Measurements from ENCODE around the gene ITCH.
"Not testable (repeated sequence)": the region's sequence is repeated elsewhere in the genome, so short reads cannot be mapped to it uniquely, and the experiment has no call there.

The ITCH gene

DNA sequence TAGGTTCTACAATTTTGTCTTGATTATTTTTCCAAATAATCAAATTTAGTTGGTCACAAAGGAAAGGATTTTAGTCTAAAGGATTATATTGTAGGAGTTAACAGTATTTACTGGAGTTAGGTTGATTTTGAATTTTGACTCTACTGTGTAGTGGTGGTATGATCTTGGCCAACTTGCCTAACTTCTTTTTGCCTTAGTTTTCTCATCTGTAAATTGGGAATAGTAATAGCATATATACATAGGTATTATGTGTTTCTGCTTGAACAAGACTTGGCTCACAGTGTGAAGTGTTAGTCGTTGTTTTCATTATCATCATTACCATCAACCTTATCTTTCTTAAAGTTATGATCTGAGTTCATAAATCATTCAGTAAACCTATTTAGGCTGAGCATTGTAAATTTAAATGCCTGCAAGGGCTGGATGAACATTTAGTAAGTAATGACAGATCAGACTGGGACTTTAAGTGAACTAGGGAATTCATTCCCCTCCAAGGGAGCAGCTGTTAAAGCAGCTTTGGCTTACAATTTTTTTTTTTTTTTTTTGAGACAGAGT, 11.2 kb downstream of the ITCH start:
- no peak for DNase-seq (ENCODE audit: low read depth, low spot score)
- Histone ChIP-seq H3K27me3 (ENCODE audit: control insufficient read depth, insufficient read depth, low read length) (no peaks in the 10 kb centered on the region), H3K27ac (ENCODE audit: low read length) (no peak overlapping the region), H3K4me1 (ENCODE audit: control insufficient read depth, insufficient read depth, low read length) (no peaks in the 10 kb centered on the region), H3K4me3 (ENCODE audit: low read length) (no peak overlapping the region), H3K36me3 (ENCODE audit: control insufficient read depth, insufficient read depth, low read length) (0 out of 2 replicates have a peak, but pooled peaks cover 4% of the 10 kb centered on the region), H3K9me3 (ENCODE audit: control insufficient read depth, insufficient read depth, low read length) (no peaks in the 10 kb centered on the region)
- WGBS (ENCODE audit: insufficient coverage, insufficient read length) = no CpG with 5 or more reads among the region's 1 CpG

DNA sequence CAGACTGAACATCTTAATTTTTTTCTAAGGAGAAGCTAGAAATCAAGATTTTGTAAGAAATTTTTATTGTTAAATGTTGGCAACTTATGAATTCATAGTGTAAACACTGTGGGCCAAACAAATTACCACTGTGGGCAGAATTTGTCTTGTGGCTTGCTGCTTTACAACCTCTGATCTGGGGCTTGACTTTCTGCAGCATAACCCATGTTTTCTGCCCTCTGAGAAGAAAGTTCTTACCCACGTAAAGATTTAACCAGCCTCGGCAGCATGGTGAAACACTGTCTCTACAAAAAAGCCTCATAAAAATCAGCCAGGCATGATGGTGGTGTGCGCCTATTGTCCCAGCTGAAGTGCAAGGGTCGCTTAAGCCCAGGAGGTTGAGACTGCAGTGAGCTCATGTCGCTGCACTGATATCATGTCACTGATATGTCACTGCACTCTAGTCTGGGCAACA, 12.9 kb downstream of the ITCH start:
- no peaks in the 10 kb centered on the region for H3K4me1 ChIP-seq (ENCODE audit: control insufficient read depth, insufficient read depth, low read length)
- H3K36me3 ChIP-seq (ENCODE audit: control insufficient read depth, insufficient read depth, low read length) = 0 out of 2 replicates have a peak, but pooled peaks cover 2% of the 10 kb centered on the region
- no CpG with 5 or more reads among the region's 5 CpGs for WGBS (ENCODE audit: insufficient coverage, insufficient read length)
- no peaks in the 10 kb centered on the region for H3K9me3 ChIP-seq (ENCODE audit: control insufficient read depth, insufficient read depth, low read length)
- H3K27me3 ChIP-seq (ENCODE audit: control insufficient read depth, insufficient read depth, low read length) = no peaks in the 10 kb centered on the region
- no peak overlapping the region for H3K4me3 ChIP-seq (ENCODE audit: low read length)
- no peak overlapping the region for H3K27ac ChIP-seq (ENCODE audit: low read length)
- no peak for DNase-seq (ENCODE audit: low read depth, low spot score)

DNA sequence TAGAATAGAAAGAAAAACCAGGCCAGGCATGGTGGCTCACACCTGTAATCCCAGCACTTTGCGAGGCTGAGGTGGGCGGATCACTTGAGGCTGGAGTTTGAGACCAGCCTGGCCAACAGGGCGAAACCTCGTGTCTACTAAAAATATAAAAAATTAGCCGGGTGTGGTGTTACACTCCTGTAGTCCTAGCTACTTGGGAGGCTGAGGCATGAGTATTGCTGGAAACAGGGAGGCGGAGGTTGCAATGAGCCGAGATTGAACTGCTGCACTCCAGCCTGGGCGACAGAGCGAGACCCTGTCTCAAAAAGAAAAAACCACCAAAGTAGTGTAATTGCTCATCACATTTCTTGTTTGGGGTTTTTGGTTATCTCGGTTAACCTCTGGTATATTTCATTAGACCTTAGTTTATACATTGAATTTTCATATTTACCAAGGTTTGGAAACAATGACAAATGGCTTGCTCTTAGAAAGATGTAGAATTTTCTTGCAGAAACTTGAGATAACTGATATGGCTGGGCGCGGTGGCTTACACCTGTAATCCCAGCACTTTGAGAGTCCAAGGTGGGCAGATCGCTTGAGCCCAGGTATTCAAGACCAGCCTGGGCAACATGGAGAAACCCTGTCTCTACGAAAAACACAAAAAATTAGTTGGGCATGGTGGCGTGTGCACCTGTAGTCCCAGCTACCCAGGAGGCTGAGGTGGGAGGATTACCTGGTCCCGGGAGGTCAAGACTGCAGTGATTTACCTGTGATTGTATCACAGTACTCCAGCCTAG, 14.2 kb downstream of the ITCH start:
- no peaks in the 10 kb centered on the region for H3K4me1 ChIP-seq (ENCODE audit: control insufficient read depth, insufficient read depth, low read length)
- H3K9me3 ChIP-seq (ENCODE audit: control insufficient read depth, insufficient read depth, low read length) = no peaks in the 10 kb centered on the region
- no peak overlapping the region for H3K4me3 ChIP-seq (ENCODE audit: low read length)
- H3K27me3 ChIP-seq (ENCODE audit: control insufficient read depth, insufficient read depth, low read length) = no peaks in the 10 kb centered on the region
- no CpG with 5 or more reads among the region's 16 CpGs for WGBS (ENCODE audit: insufficient coverage, insufficient read length)
- 0 out of 2 replicates have a peak, but pooled peaks cover 2% of the 10 kb centered on the region for H3K36me3 ChIP-seq (ENCODE audit: control insufficient read depth, insufficient read depth, low read length)
- H3K27ac ChIP-seq (ENCODE audit: low read length) = no peak overlapping the region
- DNase-seq (ENCODE audit: low read depth, low spot score) = no peak

DNA sequence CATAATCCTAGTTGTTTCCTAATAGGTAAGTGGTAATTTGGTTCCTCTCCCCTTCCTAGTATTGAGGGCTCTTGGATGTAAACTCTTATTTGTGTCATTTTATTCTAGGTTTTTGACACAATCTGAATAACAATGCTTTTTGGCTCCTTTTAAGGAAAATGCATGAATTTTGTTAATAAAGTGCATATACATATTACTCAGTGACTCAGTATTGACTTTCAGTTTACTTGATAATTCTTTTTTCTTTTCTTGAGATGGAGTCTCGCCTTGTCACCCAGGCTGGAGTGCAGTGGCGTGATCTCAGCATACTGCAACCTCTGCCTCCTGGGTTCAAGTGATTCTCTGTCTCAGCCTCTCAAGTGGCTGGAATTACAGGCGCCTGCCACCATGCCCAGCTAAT, 19.1 kb downstream of the ITCH start:
- Histone ChIP-seq H3K4me3 (ENCODE audit: low read length) (no peak overlapping the region), H3K27ac (ENCODE audit: low read length) (no peak overlapping the region), H3K36me3 (ENCODE audit: control insufficient read depth, insufficient read depth, low read length) (no peaks in the 10 kb centered on the region), H3K9me3 (ENCODE audit: control insufficient read depth, insufficient read depth, low read length) (no peaks in the 10 kb centered on the region), H3K27me3 (ENCODE audit: control insufficient read depth, insufficient read depth, low read length) (no peaks in the 10 kb centered on the region), H3K4me1 (ENCODE audit: control insufficient read depth, insufficient read depth, low read length) (no peaks in the 10 kb centered on the region)
- no CpG with 5 or more reads among the region's 3 CpGs for whole genome bisulfite sequencing (ENCODE audit: insufficient coverage, insufficient read length)
- no peak for DNase-seq (ENCODE audit: low read depth, low spot score)

DNA sequence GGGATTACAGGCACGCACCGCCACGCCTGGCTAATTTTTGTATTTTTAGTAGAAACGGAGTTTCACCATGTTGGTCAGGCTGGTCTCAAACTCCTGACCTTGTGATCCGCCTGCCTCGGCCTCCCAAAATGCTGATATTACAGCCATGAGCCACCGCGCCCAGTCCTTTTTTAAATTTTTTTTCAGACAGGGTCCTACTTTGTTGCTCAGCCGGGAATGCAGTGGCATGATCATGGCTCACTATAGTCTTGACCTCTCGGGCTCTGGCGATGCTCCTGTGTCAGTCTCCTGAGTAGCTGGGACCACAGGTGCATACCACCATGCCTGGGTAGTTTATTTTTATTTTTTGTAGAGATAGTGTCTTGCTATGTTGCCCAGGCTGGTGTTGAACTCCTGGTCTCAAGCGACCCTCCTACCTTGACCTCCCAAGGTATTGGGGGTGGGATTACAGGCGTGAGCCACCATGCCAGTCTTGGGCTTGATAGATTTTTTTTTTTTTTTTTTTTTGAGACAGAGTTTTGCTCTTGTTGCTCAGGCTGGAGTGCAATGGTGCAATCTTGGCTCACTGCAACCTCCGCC, 19.9 kb downstream of the ITCH start:
- H3K4me1 ChIP-seq (ENCODE audit: control insufficient read depth, insufficient read depth, low read length); H3K36me3 ChIP-seq (ENCODE audit: control insufficient read depth, insufficient read depth, low read length): not testable (repeated sequence)
- no CpG with 5 or more reads among the region's 14 CpGs for WGBS (ENCODE audit: insufficient coverage, insufficient read length)

DNA sequence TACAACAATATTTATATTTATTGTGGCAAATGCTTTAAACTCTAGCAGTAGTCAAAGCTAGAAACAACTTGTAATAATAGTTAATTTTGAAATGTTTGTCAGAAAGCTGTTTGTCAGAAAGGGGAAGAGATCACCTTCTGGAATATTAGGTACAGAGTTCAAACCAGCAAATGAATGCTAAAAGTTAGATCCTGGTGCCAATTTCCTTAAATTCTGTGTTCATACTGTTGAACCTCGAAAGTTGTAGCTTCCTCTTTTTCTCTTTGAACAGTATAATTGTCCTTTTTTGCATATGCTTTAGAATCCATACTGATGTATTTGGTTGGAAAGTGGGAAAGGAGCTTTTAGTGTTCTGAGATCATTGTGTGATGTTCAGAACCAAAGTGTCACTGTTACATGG, 22.4 kb downstream of the ITCH start:
- H3K9me3 ChIP-seq (ENCODE audit: control insufficient read depth, insufficient read depth, low read length) = no peaks in the 10 kb centered on the region
- no peak overlapping the region for H3K27ac ChIP-seq (ENCODE audit: low read length)
- no peak for DNase-seq (ENCODE audit: low read depth, low spot score)
- no peaks in the 10 kb centered on the region for H3K27me3 ChIP-seq (ENCODE audit: control insufficient read depth, insufficient read depth, low read length)
- H3K36me3 ChIP-seq (ENCODE audit: control insufficient read depth, insufficient read depth, low read length) = no peaks in the 10 kb centered on the region
- WGBS (ENCODE audit: insufficient coverage, insufficient read length) = no CpG with 5 or more reads among the region's 1 CpG
- no peak overlapping the region for H3K4me3 ChIP-seq (ENCODE audit: low read length)
- H3K4me1 ChIP-seq (ENCODE audit: control insufficient read depth, insufficient read depth, low read length) = no peaks in the 10 kb centered on the region

More for the DNA sequence above, 19.9 kb downstream of the ITCH start:
- H3K27ac ChIP-seq (ENCODE audit: low read length); H3K9me3 ChIP-seq (ENCODE audit: control insufficient read depth, insufficient read depth, low read length); H3K4me3 ChIP-seq (ENCODE audit: low read length); DNase-seq (ENCODE audit: low read depth, low spot score); H3K27me3 ChIP-seq (ENCODE audit: control insufficient read depth, insufficient read depth, low read length): not testable (repeated sequence)

DNA sequence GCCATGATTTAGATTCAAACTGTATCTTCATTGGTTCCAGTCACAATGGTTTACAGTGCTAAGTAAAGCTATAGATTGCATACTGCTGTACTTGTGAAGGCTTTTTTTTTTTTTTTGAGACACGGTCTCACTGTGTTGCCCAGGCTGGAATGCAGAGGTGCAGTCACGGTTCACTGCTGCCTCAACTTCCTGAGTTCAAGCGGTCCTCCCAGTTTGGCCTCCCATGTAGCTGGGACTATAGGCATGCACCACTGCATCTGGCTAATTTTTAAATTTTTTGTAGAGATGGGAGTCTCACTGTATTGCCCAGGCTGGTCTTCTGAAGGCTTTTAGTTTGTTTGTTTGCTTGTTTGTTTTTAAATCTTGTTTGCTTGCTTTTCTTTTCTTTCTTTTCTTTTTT, 24.9 kb downstream of the ITCH start:
- Histone ChIP-seq H3K27me3 (ENCODE audit: control insufficient read depth, insufficient read depth, low read length) (no peaks in the 10 kb centered on the region), H3K27ac (ENCODE audit: low read length) (no peak overlapping the region), H3K9me3 (ENCODE audit: control insufficient read depth, insufficient read depth, low read length) (no peaks in the 10 kb centered on the region), H3K36me3 (ENCODE audit: control insufficient read depth, insufficient read depth, low read length) (no peaks in the 10 kb centered on the region), H3K4me3 (ENCODE audit: low read length) (no peak overlapping the region), H3K4me1 (ENCODE audit: control insufficient read depth, insufficient read depth, low read length) (no peaks in the 10 kb centered on the region)
- no peak for DNase-seq (ENCODE audit: low read depth, low spot score)
- WGBS (ENCODE audit: insufficient coverage, insufficient read length) = no CpG with 5 or more reads among the region's 3 CpGs

DNA sequence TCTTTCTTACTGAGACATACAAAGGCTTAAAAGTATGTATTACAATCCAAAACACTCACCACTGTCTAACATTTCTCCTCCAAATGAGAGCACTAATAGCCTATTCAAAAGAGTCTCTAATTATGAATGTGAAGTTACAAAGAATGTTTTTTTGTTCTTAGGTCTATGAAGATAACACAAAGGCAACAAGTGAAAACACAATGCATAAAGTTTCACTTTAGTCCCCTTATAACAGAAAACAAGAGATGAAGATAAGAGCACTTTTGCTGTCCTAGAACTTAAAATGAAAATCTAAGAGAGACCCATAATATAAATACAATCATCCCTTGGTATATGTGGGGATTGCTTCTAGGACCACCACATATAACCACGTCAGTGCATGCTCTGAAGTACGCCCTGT, 25.6 kb downstream of the ITCH start:
- DNase-seq (ENCODE audit: low read depth, low spot score) = no peak
- H3K27ac ChIP-seq (ENCODE audit: low read length) = no peak overlapping the region
- WGBS (ENCODE audit: insufficient coverage, insufficient read length) = no CpG with 5 or more reads among the region's 2 CpGs
- H3K9me3 ChIP-seq (ENCODE audit: control insufficient read depth, insufficient read depth, low read length) = no peaks in the 10 kb centered on the region
- H3K27me3 ChIP-seq (ENCODE audit: control insufficient read depth, insufficient read depth, low read length) = no peaks in the 10 kb centered on the region
- no peaks in the 10 kb centered on the region for H3K4me1 ChIP-seq (ENCODE audit: control insufficient read depth, insufficient read depth, low read length)
- H3K36me3 ChIP-seq (ENCODE audit: control insufficient read depth, insufficient read depth, low read length) = no peaks in the 10 kb centered on the region
- no peak overlapping the region for H3K4me3 ChIP-seq (ENCODE audit: low read length)

DNA sequence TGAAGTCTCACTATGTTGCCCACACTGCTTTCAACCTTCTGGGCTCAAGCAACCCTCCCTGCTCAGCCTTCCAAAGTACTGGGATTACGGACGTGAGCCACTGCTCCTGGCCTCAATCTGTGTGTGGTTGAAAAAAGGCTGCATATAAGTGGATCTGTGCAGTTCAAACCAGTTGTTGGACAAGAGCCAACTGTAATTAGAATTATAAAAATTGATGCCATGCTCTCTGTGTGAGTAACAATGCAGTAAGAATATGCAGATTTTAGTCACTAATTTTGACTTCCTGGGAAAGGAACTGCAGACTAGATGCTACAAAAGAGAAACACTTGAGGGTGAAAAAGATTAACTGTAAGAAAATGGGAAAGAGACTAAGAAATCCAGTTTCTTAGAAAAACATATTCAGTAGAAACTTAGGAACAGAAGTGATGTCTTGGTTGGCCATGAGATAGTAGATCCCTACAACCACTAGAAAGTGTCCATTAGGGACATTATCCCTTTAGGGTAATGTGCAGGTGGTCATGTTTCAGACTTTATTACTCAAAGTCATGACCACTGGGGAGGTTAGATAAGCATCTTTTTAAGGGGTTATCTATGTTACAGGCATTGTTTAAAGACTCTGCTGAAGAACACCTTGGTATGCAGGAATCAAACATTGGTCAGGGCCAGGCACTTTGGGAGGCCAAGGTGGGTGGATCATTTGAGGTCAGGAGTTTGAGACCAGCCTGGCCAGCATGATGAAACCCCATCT, 26.3 kb downstream of the ITCH start:
- WGBS (ENCODE audit: insufficient coverage, insufficient read length) = no CpG with 5 or more reads among the region's 2 CpGs
- no peaks in the 10 kb centered on the region for H3K4me1 ChIP-seq (ENCODE audit: control insufficient read depth, insufficient read depth, low read length)

DNA sequence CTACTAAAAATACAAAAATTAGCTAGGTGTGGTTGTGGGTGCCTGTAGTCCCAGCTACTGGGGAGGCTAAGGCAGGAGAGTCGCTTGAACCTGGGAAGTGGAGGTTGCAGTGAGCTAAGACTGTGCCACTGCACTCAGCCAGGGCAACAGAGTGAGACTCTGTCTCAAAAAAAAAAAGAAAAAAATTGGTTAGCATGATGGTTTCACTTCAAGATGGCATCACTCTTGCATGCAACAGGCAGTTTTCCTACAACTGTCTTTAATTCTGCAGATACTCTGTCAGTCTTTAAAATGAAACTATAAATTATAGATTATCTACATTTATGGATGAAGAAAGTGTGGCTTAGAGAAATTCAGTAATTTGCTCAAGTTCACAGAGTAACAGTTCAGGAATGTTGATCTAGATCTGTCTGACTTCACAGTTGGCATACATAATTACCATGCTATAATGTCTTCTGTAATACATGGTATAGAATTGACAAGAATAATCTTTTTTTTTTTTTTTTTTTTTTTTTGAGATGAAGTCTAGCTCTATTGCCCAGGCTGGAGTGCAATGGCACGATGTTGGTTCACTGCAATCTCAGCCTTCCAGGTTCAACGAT, 27.0 kb downstream of the ITCH start:
- Histone ChIP-seq H3K9me3 (ENCODE audit: control insufficient read depth, insufficient read depth, low read length) (no peaks in the 10 kb centered on the region), H3K27me3 (ENCODE audit: control insufficient read depth, insufficient read depth, low read length) (no peaks in the 10 kb centered on the region), H3K4me3 (ENCODE audit: low read length) (no peak overlapping the region), H3K36me3 (ENCODE audit: control insufficient read depth, insufficient read depth, low read length) (no peaks in the 10 kb centered on the region), H3K4me1 (ENCODE audit: control insufficient read depth, insufficient read depth, low read length) (no peaks in the 10 kb centered on the region), H3K27ac (ENCODE audit: low read length) (no peak overlapping the region)
- no peak for DNase-seq (ENCODE audit: low read depth, low spot score)
- no CpG with 5 or more reads among the region's 3 CpGs for WGBS (ENCODE audit: insufficient coverage, insufficient read length)

More for the DNA sequence above, 26.3 kb downstream of the ITCH start:
- Histone ChIP-seq H3K9me3 (ENCODE audit: control insufficient read depth, insufficient read depth, low read length) (no peaks in the 10 kb centered on the region), H3K27ac (ENCODE audit: low read length) (no peak overlapping the region), H3K36me3 (ENCODE audit: control insufficient read depth, insufficient read depth, low read length) (no peaks in the 10 kb centered on the region), H3K4me3 (ENCODE audit: low read length) (no peak overlapping the region), H3K27me3 (ENCODE audit: control insufficient read depth, insufficient read depth, low read length) (no peaks in the 10 kb centered on the region)
- DNase-seq (ENCODE audit: low read depth, low spot score) = no peak

Measured in iPS DF 6.9 (cell line).